A549 (cell line): ENCODE measurements around the gene CFAP43. TPM values are rescaled to one million over a fixed set of nuclear protein-coding genes. Genes with fewer than 3 reads are reported as not detected.

Experiments used
- ATAC-seq, 2 experiments: fragments of 200-7000 bp in 1 of 2; fragments of >200 bp in 1 of 2; cut with Nextera tagmentation in 1 of 2; cut with Tn5 transposase in 1 of 2; 3 replicates each; pipeline versions ENCODE4 v1.8.0 to v1.9.1; 2018 to 2020; ENCODE audit warnings: mild to moderate bottlenecking in 1 of 2, moderate library complexity in 1 of 2
- CTCF ChIA-PET: fragments of 300-600 bp; sonication (Branson Sonifier 250); formaldehyde crosslinking; extraction: SDS; loops from one replicate; lab custom pipeline; 2021; ENCODE audit warnings: antibody characterized with exemption, inconsistent platforms; lab: Yijun Ruan, JAX
- POLR2A ChIA-PET: fragments of 350-600 bp; formaldehyde crosslinking; extraction: SDS; loops from one replicate; lab custom pipeline; 2021; ENCODE audit warnings: antibody characterized with exemption, inconsistent platforms; lab: Yijun Ruan, JAX
- DNase-seq, 2 experiments: peaks; one replicate each; pipeline versions ENCODE4 v3.0.0 to v3.0.0-alpha.2; 2011 to 2016; ENCODE audit warnings: low read depth in 1 of 2, low spot score in 1 of 2
- FAIRE-seq: peaks from 2 replicates; lab custom pipeline; 2011; peaks lifted over from hg19 to GRCh38; lab: Jason Lieb, UNC
- H3K27ac ChIP-seq, 2 experiments: fragments of >200 bp; sonication (Bioruptor Twin); formaldehyde crosslinking; 3 replicates each; pipeline ENCODE4 v1.5.1; 2016 to 2017
- H3K4me1 ChIP-seq: fragments of >200 bp; sonication (Bioruptor Twin); formaldehyde crosslinking; 3 replicates; pipeline ENCODE4 v1.6.1; 2016
- H3K4me2 ChIP-seq: fragments of >200 bp; sonication (Bioruptor Twin); formaldehyde crosslinking; 3 replicates; pipeline ENCODE4 v1.6.1; 2016
- H3K4me3 ChIP-seq: fragments of >200 bp; sonication (Bioruptor Twin); formaldehyde crosslinking; 3 replicates; pipeline ENCODE4 v1.5.1; 2016
- H3K9me3 ChIP-seq: fragments of >200 bp; sonication (Bioruptor Twin); formaldehyde crosslinking; 3 replicates; pipeline ENCODE4 v1.6.1; 2016
- BCL3 ChIP-seq: fragments of >200 bp; sonication (Bioruptor Twin); formaldehyde crosslinking; IDR thresholded peaks from 3 replicates; pipeline ENCODE4 v1.6.1; 2016
- CBX2 ChIP-seq: fragments of 200-600 bp; sonication (generic); IDR thresholded peaks from 2 replicates; pipeline ENCODE4 v1.6.1; 2016; ENCODE audit warnings: low read depth, mild to moderate bottlenecking, borderline replicate concordance
- CEBPB ChIP-seq, 2 experiments: fragments of >200 bp in 1 of 2; sonication (Bioruptor Twin) in 1 of 2; formaldehyde crosslinking in 1 of 2; IDR thresholded peaks; 2 replicates each; pipeline ENCODE4 v1.6.1; 2012 to 2016
- EP300 ChIP-seq, 2 experiments: fragments of >200 bp; sonication (Bioruptor Twin); formaldehyde crosslinking; IDR thresholded peaks; 2 replicates in 1 of 2; 3 replicates in 1 of 2; pipeline ENCODE4 v1.6.1; 2016 to 2017
- FOSB ChIP-seq: fragments of 250-450 bp; sonication (Bioruptor Pico); IDR thresholded peaks from 2 replicates; pipeline ENCODE4 v1.5.0; 2020; ENCODE audit warnings: mild to moderate bottlenecking, moderate library complexity
- FOSL2 ChIP-seq, 2 experiments: fragments of 450-650 bp in 1 of 2; fragments of >200 bp in 1 of 2; sonication (Bioruptor Twin) in 1 of 2; formaldehyde crosslinking; IDR thresholded peaks; 2 replicates each; pipeline versions ENCODE4 v1.5.0 to v1.6.1; 2016 to 2020; ENCODE audit warnings: mild to moderate bottlenecking in 1 of 2, moderate library complexity in 1 of 2
- GATA3 ChIP-seq: IDR thresholded peaks from 2 replicates; pipeline ENCODE4 v1.6.1; 2012; ENCODE audit warnings: borderline replicate concordance
- HEYL ChIP-seq: fragments of 250-450 bp; sonication (Bioruptor Pico); IDR thresholded peaks from 2 replicates; pipeline ENCODE4 v1.8.0; 2021; ENCODE audit warnings: mild to moderate bottlenecking, moderate library complexity
- HMGXB4 ChIP-seq: fragments of 250-450 bp; sonication (Bioruptor Pico); IDR thresholded peaks from 2 replicates; pipeline ENCODE4 v1.5.0; 2021; ENCODE audit warnings: mild to moderate bottlenecking, moderate library complexity, borderline replicate concordance
- HOXB13 ChIP-seq: fragments of 250-450 bp; sonication (Bioruptor Pico); IDR thresholded peaks from 2 replicates; pipeline ENCODE4 v1.5.0; 2020; ENCODE audit warnings: low read depth, mild to moderate bottlenecking, moderate library complexity
- JUN ChIP-seq, 2 experiments: fragments of >200 bp; sonication (Bioruptor Twin); formaldehyde crosslinking; IDR thresholded peaks; 2 replicates in 1 of 2; 3 replicates in 1 of 2; pipeline ENCODE4 v1.6.1; 2016 to 2017
- KDM1A ChIP-seq: fragments of 200-600 bp; sonication (generic); IDR thresholded peaks from 2 replicates; pipeline ENCODE4 v1.6.1; 2016; ENCODE audit warnings: low read depth, mild to moderate bottlenecking
- KDM5A ChIP-seq: fragments of 200-600 bp; sonication (generic); IDR thresholded peaks from 2 replicates; pipeline ENCODE4 v1.6.1; 2016; ENCODE audit warnings: antibody characterized with exemption, mild to moderate bottlenecking
- MAZ ChIP-seq: fragments of 150-350 bp; IDR thresholded peaks from 2 replicates; pipeline ENCODE4 v1.6.1; 2014; ENCODE audit warnings: antibody characterized with exemption, low read depth, low read length, borderline replicate concordance
- PBX3 ChIP-seq: IDR thresholded peaks from 2 replicates; pipeline ENCODE4 v1.6.1; 2012
- RAD21 ChIP-seq, 2 experiments: fragments of >200 bp in 1 of 2; sonication (Bioruptor Twin) in 1 of 2; formaldehyde crosslinking in 1 of 2; IDR thresholded peaks in 1 of 2; conservative IDR thresholded peaks in 1 of 2; 2 replicates in 1 of 2; 3 replicates in 1 of 2; pipeline ENCODE4 v1.6.1; 2012 to 2018; ENCODE audit warnings: inconsistent platforms in 1 of 2
- RNF2 ChIP-seq: fragments of 200-600 bp; sonication (generic); IDR thresholded peaks from 2 replicates; pipeline ENCODE4 v1.6.1; 2016; ENCODE audit warnings: low read depth, mild to moderate bottlenecking, antibody characterized with exemption, moderate library complexity, borderline replicate concordance
- ZNF302 ChIP-seq: fragments of 250-450 bp; sonication (Bioruptor Pico); IDR thresholded peaks from 2 replicates; pipeline ENCODE4 v1.9.0; 2021; ENCODE audit warnings: inconsistent platforms, mild to moderate bottlenecking, moderate library complexity
- WGBS: methylation state at CpG from one replicate; pipeline ENCODE4 v1.1.6; 2017; ENCODE audit errors: missing lambda C conversion rate; 5-methylcytosine and 5-hydroxymethylcytosine counted together
- polyA plus RNA-seq, 4 experiments: library from polyadenylated mRNA; depleted of rRNA in 3 of 4; stranded (reverse); fragments of >200 nt; fragmentation: RNase III in 1 of 4; extraction: RNeasy Plus Mini Kit Qiagen cat#74134 plus additional on column Dnase treatment in 1 of 4; gene quantifications; 2 replicates in 3 of 4; 3 replicates in 1 of 4; pipeline ENCODE4 v1.2.3, GENCODE V29; 2011 to 2017

The CFAP43 gene
- polyA plus RNA-seq, 2 of the 4 experiments (the other 2 are of a cell fraction): 0.31 to 0.75 TPM

- no peak overlapping the region for H3K4me3 ChIP-seq
- CTCF ChIA-PET: interaction anchor here (1.3 to 2.7 kb wide), 3 partner anchors 17 to 30 kb away, joined by 3 to 15 read pairs (median 3); partner anchors contain the start of gene SFR1
- ATAC-seq (no peak), FAIRE-seq (no peak), DNase-seq (no peak)
- no peaks in the 10 kb centered on the region for H3K4me1 ChIP-seq
- H3K27ac ChIP-seq: no peak overlapping the region
- H3K4me2 ChIP-seq: no peak overlapping the region
- TF ChIP-seq CBX2: no peak
- TF ChIP-seq CEBPB (IDR thresholded peaks at IDR 0.05): no peak
- TF ChIP-seq GATA3: no peak
- TF ChIP-seq RNF2: no peak
- TF ChIP-seq KDM5A: no peak
- no peak for TF ChIP-seq RAD21 (conservative IDR thresholded peaks at IDR 0.05 in 1 of 2, IDR thresholded peaks at IDR 0.05 in 1 of 2)
- no peak for TF ChIP-seq MAZ
- TF ChIP-seq HOXB13 (CRISPR knock-in tag): no peak
- TF ChIP-seq HEYL: no peak
- TF ChIP-seq FOSL2 (IDR thresholded peaks at IDR 0.05): no peak
- TF ChIP-seq FOSL2 (CRISPR knock-in tag; IDR thresholded peaks at IDR 0.05): no peak
- TF ChIP-seq ZNF302: no peak
- TF ChIP-seq HMGXB4: no peak
- peaks cover 26% of the 10 kb centered on the region for H3K9me3 ChIP-seq
- POLR2A ChIA-PET: no interaction called here
These were observed 139.4 kb downstream of the CFAP43 start for GRCh38 chr10:104092749-104093148.

GRCh38 chr10:104090611-104091010 is 141.6 kb downstream of the CFAP43 start:
- Histone ChIP-seq H3K27ac (no peak overlapping the region), H3K9me3 (peaks cover 17% of the 10 kb centered on the region), H3K4me2 (no peak overlapping the region), H3K4me1 (peaks cover under 1% of the 10 kb centered on the region; the same call in 1 of the 3 replicates), H3K4me3 (no peak overlapping the region)
- FAIRE-seq (no peak), DNase-seq (no peak), ATAC-seq (no peak)
- 82% methylated on average over 2 of the region's 2 CpGs for WGBS
- TF ChIP-seq BCL3: no peak
- TF ChIP-seq KDM1A: no peak
- TF ChIP-seq HMGXB4: no peak
- no peak for TF ChIP-seq PBX3
- TF ChIP-seq FOSB (CRISPR knock-in tag): no peak
- TF ChIP-seq EP300 (IDR thresholded peaks at IDR 0.05): no peak
- TF ChIP-seq JUN (IDR thresholded peaks at IDR 0.05): no peak
- POLR2A ChIA-PET: no interaction called here
- CTCF ChIA-PET: interaction anchor here (1.1 to 2.7 kb wide), 4 partner anchors 10 to 206 kb away, joined by 3 to 15 read pairs (median 4); partner anchors contain the start of gene SFR1
